Adrenal gland (tissue), 19 donors: ENCODE measurements around the gene NCAM2. TPM values are rescaled to one million over a fixed set of nuclear protein-coding genes. Genes with fewer than 3 reads are reported as not detected.

Experiments
- DNase-seq, 7 donors: peaks; one replicate each; pipeline ENCODE4 v3.0.0-alpha.2; 2019 to 2020
- H3K27ac ChIP-seq, 5 donors: fragments of 200-600 bp; sonication (generic) in 4 of 5; 1 replicate in 3 of 5; 2 replicates in 2 of 5; pipeline versions ENCODE4 v1.5.1 to v1.8.0; 2016 to 2020; ENCODE audit warnings: mild to moderate bottlenecking in 1 of 5
- H3K27me3 ChIP-seq: fragments of 200-600 bp; 2 replicates; pipeline ENCODE4 v1.8.0; 2021
- H3K36me3 ChIP-seq, 2 donors: fragments of 200-600 bp; replicated peaks in 1 of 2; 1 replicate in 1 of 2; 2 replicates in 1 of 2; pipeline versions ENCODE4 v1.5.1 to v1.8.0; 2018 to 2022
- H3K4me1 ChIP-seq, 2 donors: fragments of 200-600 bp; replicated peaks in 1 of 2; 1 replicate in 1 of 2; 2 replicates in 1 of 2; pipeline versions ENCODE4 v1.5.1 to v1.8.0; 2018 to 2021
- H3K4me3 ChIP-seq, 4 donors: fragments of 200-600 bp; sonication (generic) in 3 of 4; one replicate each; pipeline ENCODE4 v1.5.1; 2016 to 2018
- H3K9me3 ChIP-seq, 3 donors: fragments of 200-600 bp; sonication (generic) in 1 of 3; replicated peaks in 1 of 3; 1 replicate in 2 of 3; 2 replicates in 1 of 3; pipeline versions ENCODE4 v1.5.1 to v1.8.0; 2016 to 2021
- CTCF ChIP-seq, 6 experiments: fragments of 450-650 bp in 4 of 6; fragments of 200-600 bp in 2 of 6; sonication (generic) in 1 of 6; IDR thresholded peaks; 1 replicate in 5 of 6; 2 replicates in 1 of 6; pipeline versions ENCODE4 v1.5.1 to v1.8.0; 2016 to 2021; ENCODE audit warnings: antibody characterized with exemption in 6 of 6, mild to moderate bottlenecking in 2 of 6, moderate library complexity in 1 of 6
- POLR2A ChIP-seq, 2 donors: fragments of 450-650 bp; IDR thresholded peaks; one replicate each; pipeline ENCODE4 v1.6.1; 2017; ENCODE audit warnings: antibody characterized with exemption in 2 of 2, mild to moderate bottlenecking in 2 of 2, moderate library complexity in 1 of 2
- WGBS, 4 donors: extraction: QIAGEN DNeasy Blood & Tissue Kit in 2 of 4; methylation state at CpG; one replicate each; pipeline versions ENCODE4 v1.1.5 to v1.1.7; 2013 to 2017; 5-methylcytosine and 5-hydroxymethylcytosine counted together
- intact Hi-C, 2 donors: fragments of 100-400 bp; cut with DNase I; formaldehyde crosslinking; loops; one replicate each; pipeline versions ENCODE4 v1.14.1 to v1.15.0; 2022 to 2023
- long read RNA-seq, 10 donors: library from polyadenylated mRNA in 3 of 10; unstranded in 2 of 10; stranded (forward) in 1 of 10; transcript quantifications; one replicate each; pipeline ENCODE4 v2.0.0 and lab custom pipeline, GENCODE V29; 2021 to 2026
- polyA plus RNA-seq, 3 donors: library from polyadenylated mRNA; stranded (reverse); fragments of 200-250 nt in 2 of 3; fragments of 350-450 nt in 1 of 3; fragmentation: Illumina TruSeq in 1 of 3; extraction: RNeasy Lipid Tissue Mini Kit (QIAGEN cat#74804) in 1 of 3; gene quantifications; one replicate each; pipeline ENCODE4 v1.2.3, GENCODE V29; 2013 to 2014
- total RNA-seq, 9 donors: library from RNA; depleted of rRNA in 4 of 9; stranded (reverse); fragments of >200 nt in 4 of 9; fragments of 120-200 nt in 1 of 9; fragmentation: NEBNext Ultra II Directional in 1 of 9; extraction: Animal tissue kit (Norgen Biotek cat#: 25700) in 1 of 9; gene quantifications; one replicate each; pipeline versions ENCODE4 v1.1.0 to v1.2.4, GENCODE V29; 2013 to 2023
- donor health status: healthy with polysubstance abuse.
- donor health status: Bipolar disorder and iron deficiency.
- donor health status: DM: yes; HTN: yes; CAD: no.
- donor health status: DM: no; HTN: no; CAD: no.
- donor health status: DM: no; HTN: no; CAD: no.
- donor health status: DM: yes; HTN: yes; CAD: no.

Gene NCAM2
- total RNA-seq (10 to 100 TPM in 8 of 9 donors, 1 to 10 TPM in 1; 9.1 to 59.4 (median 19.9) TPM), polyA plus RNA-seq (10 to 100 TPM in 1 of 3 donors, 1 to 10 TPM in 2; 2.2 to 37.6 (median 2.5) TPM)
- long read RNA-seq, donor 1, full-length matches to known transcripts, result 2 of 2 reads
- long read RNA-seq, donor 1, partial matches to known transcripts, result 0 of 2 reads
- long read RNA-seq, donor 1, other reads (novel, unspliced or antisense), result 0 of 2 reads
- long read RNA-seq, donor 2, result 0 reads
- long read RNA-seq, donor 3, full-length matches to known transcripts, result 1 of 6 reads
- long read RNA-seq, donor 3, partial matches to known transcripts, result 5 of 6 reads
- long read RNA-seq, donor 3, other reads (novel, unspliced or antisense), result 0 of 6 reads
- long read RNA-seq, donor 4, full-length matches to known transcripts, result 2 of 5 reads
- long read RNA-seq, donor 4, partial matches to known transcripts, result 1 of 5 reads
- long read RNA-seq, donor 4, other reads (novel, unspliced or antisense), result 2 of 5 reads
- long read RNA-seq, donor 5, full-length matches to known transcripts, result 33 of 47 reads
- long read RNA-seq, donor 5, partial matches to known transcripts, result 2 of 47 reads
- long read RNA-seq, donor 5, other reads (novel, unspliced or antisense), result 12 of 47 reads
- long read RNA-seq, donor 6, partial matches to known transcripts, result 3 of 6 reads
- long read RNA-seq, donor 6, other reads (novel, unspliced or antisense), result 3 of 6 reads
- long read RNA-seq, donor 7, full-length matches to known transcripts, result 1 of 1 reads
- long read RNA-seq, donor 7, partial matches to known transcripts, result 0 of 1 reads
- long read RNA-seq, donor 7, other reads (novel, unspliced or antisense), result 0 of 1 reads
- long read RNA-seq, donor 8, full-length matches to known transcripts, result 1 of 1 reads
- long read RNA-seq, donor 8, partial matches to known transcripts, result 0 of 1 reads
- long read RNA-seq, donor 8, other reads (novel, unspliced or antisense), result 0 of 1 reads
- long read RNA-seq, donor 9, full-length matches to known transcripts, result 1 of 1 reads
- long read RNA-seq, donor 9, partial matches to known transcripts, result 0 of 1 reads
- long read RNA-seq, donor 9, other reads (novel, unspliced or antisense), result 0 of 1 reads
- long read RNA-seq, donor 10, result 0 reads

DNA sequence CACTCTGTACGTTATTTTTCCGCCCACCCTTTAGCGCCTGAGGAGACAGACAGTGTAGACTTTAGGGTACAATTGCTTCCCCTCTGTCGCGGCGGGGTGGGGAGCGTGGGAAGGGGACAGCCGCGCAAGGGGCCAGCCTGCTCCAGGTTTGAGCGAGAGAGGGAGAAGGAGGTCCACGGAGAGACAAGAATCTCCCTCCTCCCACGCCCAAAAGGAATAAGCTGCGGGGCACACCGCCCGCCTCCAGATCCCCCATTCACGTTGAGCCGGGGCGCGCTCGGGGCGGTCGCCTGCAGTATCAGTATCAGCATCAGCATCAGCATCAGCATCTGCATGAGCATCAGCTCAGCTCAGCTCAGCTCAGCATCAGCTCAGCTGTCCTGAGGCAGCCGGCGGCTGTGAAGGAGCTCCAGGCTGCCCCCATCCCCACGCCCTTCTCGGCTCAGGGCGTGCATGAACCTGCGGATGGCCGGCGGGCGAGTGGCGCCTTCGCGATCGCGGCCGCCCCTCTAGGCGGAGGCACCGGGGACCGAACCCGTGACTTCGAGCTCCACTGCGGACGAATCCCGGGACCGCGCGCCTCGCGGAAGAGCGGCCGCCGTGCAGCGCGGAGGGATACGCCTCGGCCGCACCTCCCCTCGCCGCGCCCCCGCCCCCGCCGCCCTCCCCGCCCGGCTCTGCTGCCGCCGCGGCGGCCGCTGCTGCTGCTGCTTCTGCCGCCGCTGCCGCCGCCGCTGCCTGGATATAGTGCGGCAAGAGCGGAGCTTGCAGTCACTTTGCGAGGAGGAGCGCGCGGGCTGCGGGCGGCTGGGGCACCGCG lies at the start of gene NCAM2:
Gene NCAM2, plus strand, starts transcription at position 774 of the 820 bp plus-strand sequence.
- peak in 1 of 6 experiments; percentile 2 for TF ChIP-seq CTCF (IDR thresholded peaks at IDR 0.05)
- peak; percentile 90 to 94 for TF ChIP-seq POLR2A (IDR thresholded peaks at IDR 0.05)
- Histone ChIP-seq H3K9me3 (no peaks in the 10 kb centered on the region), H3K27me3 (no peaks in the 10 kb centered on the region), H3K27ac (peak within 1 kb of the TSS in 4 of 5 donors; percentile 28 to 82 (median 68)), H3K4me3 (peak within 1 kb of the TSS in 3 of 4 donors; percentile 50 to 86 (median 56)), H3K4me1 (peaks cover 15 to 37% of the 10 kb centered on the region in 2 donors), H3K36me3 (no peaks in the 10 kb centered on the region)
- peak; percentile 81 to 87 (median 83) for DNase-seq
- WGBS, 4 donors, result 1% methylated on average over 11 to 86 of the region's 86 CpGs
- intact Hi-C loops, result loop anchor here in 1 of 2 donors (10.0 kb wide), 1 partner anchor 1797 kb away; no protein-coding TSS in a partner anchor

DNA sequence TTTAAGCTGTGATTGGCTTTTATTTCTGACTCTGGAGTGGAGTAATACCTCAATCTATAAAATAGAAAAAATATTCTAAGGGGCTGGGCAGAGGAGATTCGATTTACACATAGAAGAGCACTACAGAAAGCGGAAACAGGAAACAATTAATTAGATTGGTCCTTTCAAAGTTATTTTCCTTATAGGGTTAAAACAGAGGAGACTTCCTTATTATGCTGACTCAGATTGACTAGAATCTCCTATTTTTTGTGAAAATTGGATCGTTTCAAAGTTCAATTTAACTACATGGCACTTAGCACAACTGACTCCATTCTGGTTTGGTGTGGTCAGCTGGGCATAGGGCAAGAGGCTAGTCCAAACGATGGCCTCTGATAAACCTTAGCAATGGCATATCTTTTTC lies 48.3 kb upstream of the NCAM2 start:
- H3K27me3 ChIP-seq, result peaks cover 5% of the 10 kb centered on the region
- intact Hi-C loops, result no loop called here
- H3K36me3 ChIP-seq, result no peaks in the 10 kb centered on the region
- TF ChIP-seq POLR2A (IDR thresholded peaks at IDR 0.05), result no peak
- no peak for TF ChIP-seq CTCF (IDR thresholded peaks at IDR 0.05)
- H3K9me3 ChIP-seq, result peaks cover 0 to 3% (median 0%) of the 10 kb centered on the region in 3 donors
- H3K4me1 ChIP-seq, result no peaks in the 10 kb centered on the region
- WGBS, 4 donors, result 34 to 44% (median 42%) methylated on average over 4 of the region's 4 CpGs
- no peak for DNase-seq
- no peak overlapping the region for H3K4me3 ChIP-seq
- H3K27ac ChIP-seq, result no peak overlapping the region

DNA sequence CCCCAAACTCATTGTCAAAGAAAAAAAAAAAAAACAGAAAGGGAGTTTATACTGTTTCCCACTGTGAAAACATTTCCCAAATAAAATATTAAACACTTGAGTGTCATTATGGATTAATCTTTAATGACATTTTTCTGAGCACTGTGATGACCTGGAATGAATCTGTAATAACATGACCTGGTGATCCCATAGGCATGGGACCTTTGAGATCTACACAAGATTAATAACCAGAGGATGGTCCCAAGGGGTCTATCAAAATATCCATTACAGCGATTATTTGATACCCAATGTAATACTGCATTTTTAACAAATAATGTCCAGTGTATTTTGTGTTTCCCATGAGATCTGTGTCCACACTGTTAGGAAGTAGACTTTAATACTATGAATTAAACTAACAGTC lies 32.4 kb upstream of the NCAM2 start:
- H3K27me3 ChIP-seq, result no peaks in the 10 kb centered on the region
- no peaks in the 10 kb centered on the region for H3K36me3 ChIP-seq
- no peak for TF ChIP-seq POLR2A (IDR thresholded peaks at IDR 0.05)
- TF ChIP-seq CTCF (IDR thresholded peaks at IDR 0.05), result no peak
- WGBS, 4 donors, result 63 to 78% (median 71%) methylated on average over 1 of the region's 1 CpG
- intact Hi-C loops, result no loop called here
- H3K4me1 ChIP-seq, result no peaks in the 10 kb centered on the region
- H3K27ac ChIP-seq, result no peak overlapping the region
- H3K4me3 ChIP-seq, result no peak overlapping the region
- DNase-seq, result no peak
- H3K9me3 ChIP-seq, result no peaks in the 10 kb centered on the region
